GM12801 (cell line): ENCODE data around the gene NAA30.

Experiments used
- CTCF ChIP-seq: IDR thresholded peaks from one replicate; pipeline ENCODE4 v1.5.1; 2011; ENCODE audit warnings: control low read depth; ENCODE audit not compliant: insufficient read length; ENCODE audit errors: extremely low read depth

Gene NAA30

GRCh38 chr14:57417228-57417627, 26.8 kb downstream of the NAA30 start:
- TF ChIP-seq CTCF: no peak

- no peak for TF ChIP-seq CTCF
These were observed 28.6 kb downstream of the NAA30 start for GRCh38 chr14:57418999-57419398.

GRCh38 chr14:57420033-57420432, 29.6 kb downstream of the NAA30 start:
- TF ChIP-seq CTCF: no peak

GRCh38 chr14:57420986-57421385, 30.6 kb downstream of the NAA30 start:
- TF ChIP-seq CTCF: no peak

GRCh38 chr14:57435923-57436322, 45.5 kb downstream of the NAA30 start:
- TF ChIP-seq CTCF: no peak

GRCh38 chr14:57461777-57462320, 71.5 kb downstream of the NAA30 start:
- no peak for TF ChIP-seq CTCF

- no peak for TF ChIP-seq CTCF
These were observed 72.2 kb downstream of the NAA30 start for GRCh38 chr14:57462551-57462950.

- TF ChIP-seq CTCF: no peak
These were observed 73.8 kb downstream of the NAA30 start for GRCh38 chr14:57464008-57464730.
